ENCODE data around the gene TTC27.

TTC27 gene

DNA sequence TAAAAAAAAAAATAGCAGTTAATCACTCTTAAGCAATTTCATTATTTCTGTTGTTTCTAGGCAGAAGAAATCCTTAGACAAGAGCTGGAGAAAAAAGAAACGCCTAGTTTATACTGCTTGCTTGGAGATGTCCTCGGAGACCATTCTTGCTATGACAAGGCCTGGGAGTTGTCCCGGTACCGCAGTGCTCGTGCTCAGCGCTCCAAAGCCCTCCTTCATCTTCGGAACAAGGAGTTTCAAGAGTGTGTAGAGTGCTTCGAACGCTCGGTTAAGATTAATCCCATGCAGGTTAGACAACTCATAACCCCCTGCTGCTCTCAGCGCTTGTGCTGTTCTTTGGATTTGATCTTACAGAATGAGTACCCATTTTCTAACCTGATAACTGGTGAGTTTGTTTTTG lies 130.4 kb downstream of the TTC27 start:
- DNase-seq, result no peak

DNA sequence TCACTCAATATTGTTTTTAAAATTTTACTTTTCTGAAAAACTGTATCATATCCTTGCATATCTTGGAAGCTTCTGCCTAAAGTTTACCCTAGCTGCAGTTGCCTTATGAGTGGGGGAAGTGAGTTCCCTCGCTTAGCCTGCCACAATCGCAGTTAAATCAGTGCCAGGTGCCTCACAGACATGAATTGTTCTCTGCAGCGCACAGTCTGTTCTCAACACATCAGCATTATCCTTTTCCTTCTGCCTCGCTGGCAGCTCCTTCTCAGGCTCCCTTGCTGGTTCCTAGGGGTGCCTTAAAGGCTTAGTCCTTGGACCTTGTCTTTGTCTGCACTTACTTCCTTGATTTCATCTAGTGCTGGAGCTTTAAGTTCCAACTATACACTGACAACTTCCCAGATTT lies 132.8 kb downstream of the TTC27 start:
- DNase-seq, result no peak

DNA sequence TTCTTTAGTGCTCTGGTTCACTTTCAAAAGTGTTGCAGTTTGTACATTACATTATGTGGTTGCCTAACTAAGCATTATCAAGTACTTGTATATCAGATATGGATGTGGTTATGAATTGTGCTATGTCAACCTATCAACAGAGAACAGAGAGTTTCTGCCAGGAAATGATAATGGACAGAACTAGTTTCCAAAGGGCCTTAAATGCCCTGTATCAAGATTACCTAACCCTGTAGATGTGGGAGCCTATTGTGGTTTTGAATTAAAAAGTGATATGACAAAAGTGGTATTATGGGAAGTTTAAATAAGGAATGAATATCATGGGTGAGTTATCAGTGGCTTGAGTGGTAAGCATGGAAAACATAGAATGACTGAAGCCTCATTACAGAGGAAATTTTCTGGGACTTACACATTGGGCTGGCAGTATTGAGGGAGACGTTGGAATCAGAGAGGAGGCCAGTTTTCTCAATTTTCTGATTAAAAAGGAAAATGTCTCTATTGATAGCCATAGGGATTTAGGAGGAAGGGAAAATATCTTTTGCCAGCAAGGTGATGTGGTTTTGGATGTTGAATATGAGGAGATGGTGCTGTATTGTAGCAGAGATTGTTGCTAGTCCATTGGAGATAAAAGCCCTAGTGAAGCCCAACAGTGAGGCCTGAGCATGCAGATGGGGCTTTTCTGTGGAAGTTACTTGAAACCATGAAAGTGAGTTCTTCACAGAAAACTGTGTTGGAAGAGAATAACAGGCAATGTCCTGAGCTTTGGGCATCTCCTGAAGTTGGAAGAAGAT lies 140.7 kb downstream of the TTC27 start:
- no peak for DNase-seq

DNA sequence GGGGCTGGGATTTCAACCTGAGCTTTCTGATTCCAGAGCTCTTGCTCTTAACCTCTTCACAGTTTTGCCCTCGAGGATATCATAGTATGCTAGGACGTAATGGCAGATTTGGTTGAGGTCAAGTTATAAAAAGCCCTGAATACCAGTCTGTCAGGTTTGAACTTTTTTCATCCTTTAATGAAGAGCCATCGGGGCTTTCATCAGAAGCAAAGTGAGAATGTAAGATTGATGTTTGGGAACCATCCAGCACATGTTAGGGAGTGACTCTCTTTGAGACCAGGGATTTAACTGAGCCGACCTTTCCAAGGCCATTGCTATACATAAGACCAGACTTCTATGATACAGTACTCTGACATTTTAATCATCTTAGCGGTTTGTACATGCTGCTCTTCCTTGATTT lies 142.5 kb downstream of the TTC27 start:
- no peak for DNase-seq

DNA sequence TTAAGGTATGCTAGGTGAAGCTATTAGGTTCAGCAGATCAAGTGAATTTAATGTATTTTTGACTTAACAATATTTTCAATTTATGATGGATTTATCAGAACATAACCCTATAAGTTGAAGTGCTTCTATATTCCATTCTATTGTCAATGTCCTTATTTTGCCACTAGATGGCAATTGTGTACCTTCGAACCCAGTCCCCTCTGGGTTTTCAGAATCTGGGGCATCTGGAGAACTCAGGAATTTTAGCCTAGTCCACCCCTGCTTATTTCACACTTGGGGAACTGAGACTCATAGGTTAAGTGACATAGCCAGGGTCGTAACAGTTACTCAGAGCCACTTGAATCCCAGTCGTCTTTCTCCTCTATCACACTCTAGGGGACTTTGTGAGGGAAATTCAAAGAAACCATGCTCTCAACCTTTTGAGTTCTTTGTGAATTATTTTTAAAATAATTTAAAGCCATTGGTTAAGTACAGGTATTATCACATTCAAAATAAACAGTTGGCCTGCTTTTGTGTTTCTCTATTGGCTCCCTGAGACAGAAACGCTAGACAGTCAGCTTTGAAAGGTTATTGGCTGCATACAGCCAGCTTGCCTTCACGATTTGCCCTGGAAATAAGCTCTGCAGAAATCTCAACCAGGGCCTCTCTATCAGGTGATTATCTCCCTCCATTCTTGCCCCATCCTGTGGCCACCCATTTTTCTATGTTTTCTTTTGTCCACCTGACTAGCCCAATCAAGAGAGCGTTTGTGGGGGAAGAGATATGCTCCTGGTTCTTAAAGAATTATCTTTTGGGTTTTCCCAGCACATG lies 145.0 kb downstream of the TTC27 start:
- DNase-seq, result no peak

DNA sequence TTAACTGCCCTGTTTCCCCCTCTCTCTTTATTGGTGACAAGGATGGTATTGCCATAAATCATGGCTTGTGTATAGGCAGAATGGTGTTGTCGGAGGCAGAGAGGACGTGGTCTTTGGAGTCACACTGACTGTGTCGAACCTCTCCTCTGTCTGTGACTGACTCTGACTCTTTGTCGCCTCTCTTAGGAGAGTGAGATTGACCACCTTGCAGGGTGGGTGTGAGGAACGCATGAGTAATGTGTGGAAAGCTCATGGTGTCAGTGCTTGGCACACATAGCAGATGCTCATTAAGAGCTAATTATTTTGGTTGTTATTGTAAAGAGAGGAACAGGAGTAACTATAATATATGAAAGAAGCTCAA lies 145.6 kb downstream of the TTC27 start:
- no peak for DNase-seq

DNA sequence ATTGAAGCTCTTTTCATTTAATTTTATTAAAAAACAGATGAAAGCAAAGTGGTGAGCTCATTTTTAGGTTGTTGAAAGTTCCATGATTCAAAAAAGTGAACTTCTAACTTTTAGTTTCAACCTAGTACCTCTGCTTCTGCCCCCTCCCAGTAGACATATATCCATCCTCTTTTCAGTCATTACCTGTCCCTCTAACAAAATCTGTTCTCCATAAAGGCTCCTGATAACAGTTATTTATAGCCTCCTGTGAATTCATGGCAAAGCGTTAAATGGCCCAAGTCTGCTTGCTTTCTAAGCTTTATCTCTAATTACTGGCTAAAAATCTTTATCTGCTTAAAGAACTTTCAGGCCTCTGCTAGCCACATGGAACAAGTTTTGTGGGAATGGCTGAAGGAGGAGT lies 148.1 kb downstream of the TTC27 start:
- no peak for DNase-seq

DNA sequence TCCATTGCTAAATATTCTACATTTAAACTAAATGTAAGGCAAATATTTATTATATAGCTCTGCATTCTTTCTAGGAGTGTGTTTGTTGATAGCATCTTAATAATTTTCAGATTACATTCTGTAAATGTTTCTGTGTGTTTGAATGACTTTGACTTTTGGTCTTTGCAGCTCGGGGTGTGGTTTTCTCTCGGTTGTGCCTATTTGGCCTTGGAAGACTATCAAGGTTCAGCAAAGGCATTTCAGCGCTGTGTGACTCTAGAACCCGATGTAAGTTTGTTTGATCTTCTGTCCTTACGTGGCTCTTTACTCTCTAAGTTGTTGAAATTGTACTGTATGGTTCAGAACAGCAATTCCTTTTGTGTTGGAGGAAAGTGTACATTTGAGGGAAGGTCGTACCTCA lies 149.9 kb downstream of the TTC27 start:
- no peak for DNase-seq

DNA sequence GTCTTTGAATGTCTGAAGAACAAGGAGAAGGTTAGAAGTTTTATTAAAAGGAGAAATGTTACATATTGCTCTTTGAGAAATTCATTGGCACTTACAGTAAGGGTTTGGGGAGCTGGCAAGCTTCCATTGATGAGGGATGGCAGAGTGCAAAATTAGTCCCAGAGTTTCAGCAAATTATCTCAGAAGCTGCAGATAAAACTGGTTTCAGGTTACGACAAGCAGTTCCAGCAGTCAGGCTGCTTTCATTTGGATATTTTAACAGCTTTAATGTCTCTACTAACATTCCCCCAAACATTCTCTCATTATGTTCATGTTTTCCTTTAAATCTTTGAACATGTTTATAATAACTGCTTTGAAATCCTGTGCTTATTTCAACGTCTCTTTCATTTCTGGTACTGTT lies 153.1 kb downstream of the TTC27 start:
- DNase-seq, result no peak

DNA sequence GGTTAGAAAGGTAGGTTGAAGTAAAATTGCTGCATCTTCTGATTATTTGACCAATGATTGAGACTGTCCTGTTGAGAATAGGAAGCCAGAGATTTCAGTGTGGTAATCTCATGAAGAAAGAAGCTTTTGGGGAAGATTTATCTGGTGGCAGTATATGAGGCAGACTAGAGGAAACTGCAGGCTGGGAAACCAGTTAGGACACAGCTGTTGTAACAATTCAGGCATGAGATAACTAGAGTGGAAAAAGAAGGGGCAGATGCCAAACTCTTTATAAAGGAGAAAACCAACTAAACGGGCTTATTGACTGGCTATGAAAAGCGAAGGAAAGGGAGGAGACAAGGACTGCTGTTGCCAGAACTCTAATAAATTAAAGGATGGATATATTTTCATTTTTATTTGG lies 155.6 kb downstream of the TTC27 start:
- DNase-seq, result no peak

DNA sequence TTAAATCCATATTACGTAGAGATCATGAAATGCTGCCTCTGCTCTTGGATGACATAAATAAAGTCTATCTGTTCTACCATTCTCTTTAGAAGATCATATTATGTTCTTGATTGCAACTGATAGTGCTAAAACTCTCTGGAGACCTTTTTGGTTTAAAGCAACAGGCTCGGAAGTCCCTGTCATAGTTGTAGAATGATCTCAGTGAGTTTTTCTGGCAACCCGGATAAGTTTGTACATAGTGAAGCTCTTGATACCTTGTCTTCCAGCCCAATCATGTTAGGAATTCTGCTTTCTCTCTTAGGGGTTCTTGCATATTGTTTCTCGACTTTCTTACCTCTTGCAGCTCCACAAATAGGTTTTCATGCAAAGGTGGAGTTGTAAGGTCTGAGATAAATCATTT lies 156.1 kb downstream of the TTC27 start:
- DNase-seq, result no peak

DNA sequence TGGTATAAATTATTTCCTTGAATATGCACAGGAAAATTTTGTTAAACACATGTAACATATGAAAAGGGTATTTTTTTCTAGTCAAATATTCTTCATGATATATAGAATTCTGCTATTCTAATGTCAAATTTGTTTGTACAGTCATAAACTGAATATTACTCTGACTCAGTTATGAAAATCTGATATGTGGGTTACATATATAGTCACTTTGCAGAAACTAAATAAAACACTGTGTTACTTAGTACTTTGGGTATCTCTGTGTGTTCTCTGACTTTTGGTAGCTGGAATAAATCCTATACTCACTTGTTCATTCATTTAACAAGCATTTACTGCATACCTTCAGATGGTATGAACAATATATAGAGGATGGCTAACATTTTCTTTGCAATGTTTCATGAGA lies 159.4 kb downstream of the TTC27 start:
- DNase-seq, result no peak

DNA sequence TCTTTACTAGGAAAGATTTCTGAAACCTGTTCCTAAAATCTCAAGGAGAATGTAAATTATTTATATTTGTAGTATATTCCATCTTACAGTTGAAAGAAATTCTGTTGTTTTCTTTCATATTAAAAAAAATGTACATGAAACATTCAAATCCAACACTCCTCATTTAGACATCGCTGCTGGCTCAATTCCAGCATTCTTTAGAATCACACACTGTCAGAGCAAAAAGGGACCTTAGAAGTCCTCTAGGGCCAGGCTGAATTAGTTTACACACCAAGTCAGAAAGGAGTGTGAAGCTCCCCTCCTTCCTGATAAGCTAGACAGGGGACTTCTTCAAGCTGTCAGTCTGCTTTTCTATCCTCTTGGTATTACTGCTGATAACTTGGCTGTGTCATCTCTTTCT lies 160.3 kb downstream of the TTC27 start:
- DNase-seq, result no peak

DNA sequence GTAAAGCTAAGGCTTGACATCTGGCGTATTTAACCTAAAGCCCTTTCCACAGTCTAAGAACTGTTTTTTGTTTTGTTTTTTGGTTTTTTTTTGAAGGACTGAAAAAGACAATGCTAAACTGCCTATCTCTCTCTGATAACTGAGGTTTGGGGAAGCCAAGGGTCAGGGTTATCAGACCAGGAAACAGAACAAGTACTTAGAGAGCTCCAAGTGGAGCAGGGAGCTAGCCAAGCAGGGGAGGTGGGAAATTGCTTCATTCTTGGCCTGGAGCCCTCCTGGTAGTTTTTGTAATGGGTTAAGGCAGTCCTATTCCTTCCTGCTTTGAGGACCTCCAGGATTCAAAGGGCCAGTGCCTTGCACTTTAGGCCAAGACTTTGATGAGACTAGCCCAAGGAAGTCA lies 164.6 kb downstream of the TTC27 start:
- no peak for DNase-seq

DNA sequence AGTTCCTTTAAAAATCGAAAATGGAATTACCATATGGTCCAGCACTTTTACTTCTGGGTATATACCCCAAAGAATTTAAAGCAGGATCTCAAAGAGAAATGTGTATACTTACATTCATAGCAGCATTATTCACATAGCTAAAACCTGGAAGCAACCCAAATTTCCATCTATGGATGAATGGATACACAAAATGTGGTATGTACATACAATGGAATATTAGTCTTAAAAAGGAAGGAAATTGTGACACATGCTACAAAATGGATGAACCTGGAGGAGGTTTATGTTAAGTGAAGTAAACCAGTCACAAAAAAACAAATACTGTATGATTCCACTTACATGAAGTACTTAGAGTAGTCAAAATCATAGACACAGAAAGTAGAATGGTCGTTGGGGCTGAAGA lies 171.0 kb downstream of the TTC27 start:
- no peak for DNase-seq

DNA sequence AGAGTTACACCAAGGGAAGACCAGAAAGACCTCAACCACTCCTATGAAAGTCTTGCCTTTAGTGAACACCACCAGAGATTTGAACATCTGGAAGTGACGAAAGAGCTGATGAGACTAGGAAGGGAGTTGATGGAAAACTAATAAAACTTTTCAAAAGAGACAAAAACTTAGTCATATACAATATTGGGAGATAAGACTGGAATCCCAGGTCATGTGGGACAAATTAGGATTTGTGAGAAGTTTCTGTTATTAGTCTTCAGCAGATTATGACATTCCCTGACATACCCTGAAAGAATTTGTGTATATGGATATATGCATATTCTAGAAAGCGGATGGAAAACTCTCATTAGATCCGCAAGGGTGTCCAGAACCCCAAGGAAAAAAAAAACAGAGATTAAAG lies 173.9 kb downstream of the TTC27 start:
- DNase-seq, result no peak

DNA sequence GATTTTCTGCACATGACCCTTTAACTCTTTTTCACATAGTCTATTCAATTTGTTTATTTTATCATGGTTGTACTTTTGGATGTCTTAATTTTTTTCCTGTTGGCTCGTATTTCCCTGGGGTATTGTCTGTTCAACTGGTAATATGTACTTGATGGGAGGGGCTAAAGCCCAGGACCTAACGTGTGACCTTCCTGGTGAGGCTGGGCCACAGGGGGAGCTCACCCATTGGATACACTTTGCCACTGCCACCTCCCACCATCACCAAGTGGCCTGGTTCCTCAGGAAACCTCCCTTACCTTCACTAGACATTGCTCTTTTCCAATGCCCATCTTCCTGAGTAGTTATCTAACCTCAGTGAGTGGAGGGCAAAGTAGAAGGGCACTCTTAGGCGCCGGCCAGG lies 175.0 kb downstream of the TTC27 start:
- DNase-seq, result no peak

DNA sequence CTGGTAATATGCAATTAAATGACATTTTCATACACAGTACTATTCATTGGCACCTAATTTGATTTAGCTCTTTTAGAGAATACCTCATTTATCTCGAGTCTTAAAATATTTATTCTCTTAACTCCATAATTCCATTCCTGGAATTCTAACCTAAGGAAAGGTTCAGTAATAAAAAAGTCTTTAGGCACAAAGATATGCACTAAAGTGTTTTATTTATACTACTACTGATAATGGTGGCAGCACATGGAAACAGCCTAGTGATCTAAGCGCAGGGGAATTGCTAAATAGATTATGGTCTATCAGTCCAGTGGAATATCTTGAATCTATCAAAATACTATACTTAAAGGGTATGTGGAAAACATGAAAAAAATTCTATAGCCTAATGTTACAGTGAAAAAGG lies 176.4 kb downstream of the TTC27 start:
- no peak for DNase-seq

DNA sequence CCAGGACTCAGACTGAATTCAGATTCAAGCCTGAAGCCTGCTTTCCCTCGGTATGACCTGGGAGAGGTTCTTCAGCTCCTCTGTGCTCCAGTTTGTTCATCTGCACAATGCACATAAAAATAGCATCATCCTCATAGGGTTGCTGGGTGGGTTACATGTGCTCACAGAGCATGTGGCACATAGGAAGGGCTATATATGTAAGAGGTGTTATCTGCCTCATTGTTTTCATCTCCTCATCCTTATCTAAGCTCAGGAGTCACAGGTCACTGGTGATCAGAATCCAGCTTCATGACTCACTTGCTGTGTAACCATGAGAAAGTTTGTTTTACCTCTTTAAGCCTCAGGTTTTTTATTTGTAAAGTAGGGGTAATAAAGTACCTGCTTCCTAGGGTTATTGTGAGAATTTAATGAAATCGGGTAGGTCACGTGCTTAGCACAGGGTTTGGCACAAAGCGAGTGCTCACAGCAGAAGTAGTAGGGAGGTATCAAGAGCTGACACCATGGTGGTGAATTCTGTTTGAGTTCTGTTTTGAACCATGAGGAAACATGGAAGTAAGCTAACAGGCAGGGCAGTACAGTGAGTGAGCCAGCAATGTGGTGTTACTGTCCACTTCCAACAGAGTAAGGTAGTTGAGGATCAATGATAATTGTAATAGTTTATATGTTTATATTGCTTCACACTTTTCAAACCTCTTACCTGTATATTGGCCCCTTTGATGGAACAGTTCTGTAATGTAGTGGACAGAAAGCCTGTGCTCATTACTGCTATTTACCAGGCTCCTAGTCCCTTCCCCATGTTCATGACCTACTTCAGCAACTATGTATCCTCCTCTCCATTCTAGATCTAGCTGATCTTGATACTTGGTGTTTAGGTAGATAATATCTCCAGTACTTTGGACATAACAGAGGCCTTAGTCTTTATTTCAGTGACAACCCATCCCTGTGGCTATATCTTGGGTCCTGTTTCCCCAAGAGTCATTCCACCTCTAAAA lies 177.6 kb downstream of the TTC27 start:
- DNase-seq, result no peak

DNA sequence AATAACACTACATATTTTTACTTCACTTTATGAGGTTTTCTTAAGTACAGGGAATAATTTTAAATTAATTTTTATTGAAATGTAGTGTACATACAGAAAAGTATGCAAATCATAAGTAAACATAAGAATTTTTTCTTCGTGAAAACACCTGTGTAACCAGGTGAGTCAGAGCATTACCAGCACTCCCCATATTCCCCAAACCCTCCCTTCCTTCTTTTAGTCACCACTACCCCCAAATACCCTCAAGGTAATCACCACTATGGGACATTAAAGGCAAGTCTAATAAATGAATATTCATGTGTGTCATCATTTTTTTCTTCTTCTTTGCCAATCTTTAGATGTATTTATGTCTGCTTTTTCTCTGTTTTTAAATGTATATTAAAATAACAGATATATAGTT lies 179.0 kb downstream of the TTC27 start:
- no peak for DNase-seq

DNA sequence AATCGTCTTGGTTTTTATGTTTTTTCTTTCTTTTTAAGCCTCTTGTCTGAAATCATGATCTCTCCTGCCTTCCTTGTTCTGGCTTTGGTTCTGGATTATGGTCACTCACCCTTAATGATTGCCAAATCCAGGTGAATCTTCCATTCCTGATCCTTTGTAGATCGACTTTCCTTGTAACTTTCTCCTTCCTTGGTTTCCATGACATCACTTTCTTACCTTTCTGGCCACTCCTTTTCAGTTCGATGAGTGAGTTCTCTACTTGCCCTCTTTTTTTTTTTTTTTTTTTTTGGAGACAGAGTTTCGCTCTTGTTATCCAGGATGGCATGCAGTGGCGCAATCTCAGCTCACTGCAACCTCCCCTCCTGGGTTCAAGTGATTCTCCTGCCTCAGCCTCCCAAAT lies 179.8 kb downstream of the TTC27 start:
- DNase-seq, result no peak

DNA sequence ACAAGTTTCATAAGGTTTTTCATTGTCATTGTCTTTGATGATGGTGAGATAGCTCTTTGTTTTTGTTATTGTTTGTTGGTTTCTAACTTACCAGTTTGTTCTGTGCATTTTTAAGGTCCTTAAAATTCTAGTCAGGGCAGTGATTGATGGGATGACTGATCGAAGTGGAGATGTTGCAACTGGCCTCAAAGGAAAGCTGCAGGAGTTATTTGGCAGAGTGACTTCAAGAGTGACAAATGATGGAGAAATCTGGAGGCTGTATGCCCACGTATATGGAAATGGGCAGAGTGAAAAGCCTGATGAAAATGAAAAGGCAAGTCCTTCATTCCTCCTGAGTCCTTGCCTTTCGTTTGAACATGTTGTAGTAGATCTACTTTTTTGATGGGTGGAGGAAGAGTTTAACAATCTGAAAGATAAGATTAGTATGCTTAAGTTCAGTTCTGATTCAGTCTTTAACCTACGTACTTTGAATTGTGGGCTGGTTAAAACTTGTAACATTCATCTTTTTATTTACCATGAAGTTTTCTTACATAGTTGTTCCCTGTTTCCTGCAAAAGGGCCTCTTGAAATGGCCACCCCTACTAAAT lies 183.2 kb downstream of the TTC27 start:
- DNase-seq, result no peak

DNA sequence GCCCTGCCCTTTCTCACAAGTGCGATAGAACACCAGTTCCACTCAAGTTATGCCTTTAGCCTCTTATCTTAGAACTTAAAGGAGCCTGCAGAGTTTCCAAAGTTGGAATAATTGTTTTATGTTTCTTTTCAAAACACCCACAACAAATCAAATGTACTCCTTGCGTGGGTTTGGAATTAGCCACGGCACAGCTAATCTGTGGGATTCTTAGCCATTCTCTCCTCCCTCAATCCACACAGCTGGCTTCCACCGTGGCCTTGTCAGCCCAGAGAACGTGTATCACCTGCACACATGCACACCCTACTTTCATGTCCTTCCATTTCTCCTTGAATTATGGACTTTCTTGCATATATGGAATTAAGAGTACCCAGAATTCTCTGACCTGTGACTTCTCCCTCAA lies 183.8 kb downstream of the TTC27 start:
- DNase-seq, result no peak
